GM23338 (cell line): Measurements from ENCODE around the gene MAP1B. TPM values are rescaled to one million over a fixed set of nuclear protein-coding genes. Genes with fewer than 3 reads are reported as not detected.

ENCODE experiments used
- ATAC-seq: fragments of 200-7000 bp; cut with Tn5 transposase; 3 replicates; pipeline ENCODE4 v1.9.1; 2020
- DNase-seq: peaks from one replicate; pipeline ENCODE4 v3.0.0-alpha.2; 2015; ENCODE audit warnings: low spot score
- H2AFZ ChIP-seq: fragments of 200-600 bp; sonication (generic); 2 replicates; pipeline ENCODE4 v1.8.0; 2016; ENCODE audit warnings: antibody characterized with exemption, mild to moderate bottlenecking, moderate library complexity
- H3F3A ChIP-seq: fragments of 200-600 bp; sonication (generic); replicated peaks from 2 replicates; pipeline ENCODE4 v1.8.0; 2017; ENCODE audit warnings: antibody characterized with exemption, mixed run types, low read depth
- H3K27ac ChIP-seq: fragments of 200-600 bp; sonication (generic); 2 replicates; pipeline ENCODE4 v1.6.1; 2016; ENCODE audit warnings: low read depth
- H3K27me3 ChIP-seq: fragments of 200-600 bp; sonication (generic); 2 replicates; pipeline ENCODE4 v1.8.0; 2016; ENCODE audit warnings: mild to moderate bottlenecking, mixed run types, moderate library complexity; ENCODE audit not compliant: insufficient read depth
- H3K36me3 ChIP-seq: fragments of 200-600 bp; sonication (generic); 2 replicates; pipeline ENCODE4 v1.8.0; 2016; ENCODE audit warnings: mild to moderate bottlenecking; ENCODE audit not compliant: insufficient read depth
- H3K4me1 ChIP-seq: fragments of 200-600 bp; sonication (generic); 2 replicates; pipeline ENCODE4 v1.8.0; 2016; ENCODE audit warnings: mild to moderate bottlenecking, moderate library complexity; ENCODE audit not compliant: insufficient read depth
- H3K4me2 ChIP-seq: fragments of 200-600 bp; sonication (generic); 2 replicates; pipeline ENCODE4 v1.7.1; 2017; ENCODE audit warnings: mixed run types
- H3K4me3 ChIP-seq: fragments of 200-600 bp; sonication (generic); 2 replicates; pipeline ENCODE4 v1.6.1; 2016; ENCODE audit warnings: mixed run types
- H3K79me2 ChIP-seq: fragments of 200-600 bp; sonication (generic); replicated peaks from 2 replicates; pipeline ENCODE4 v1.8.0; 2017; ENCODE audit warnings: mild to moderate bottlenecking; ENCODE audit not compliant: insufficient read depth
- H3K9me2 ChIP-seq: fragments of 200-600 bp; sonication (generic); 2 replicates; pipeline ENCODE4 v1.8.0; 2017; ENCODE audit not compliant: insufficient read depth
- H4K20me1 ChIP-seq: fragments of 200-600 bp; sonication (generic); replicated peaks from 2 replicates; pipeline ENCODE4 v1.8.0; 2017; ENCODE audit warnings: mild to moderate bottlenecking; ENCODE audit not compliant: insufficient read depth
- H3K27ac Mint-ChIP-seq: 2 replicates; pipeline ENCODE4 v1.8.0; 2020; ENCODE audit warnings: inconsistent platforms, mild to moderate bottlenecking, moderate library complexity, mixed read lengths
- H3K27me3 Mint-ChIP-seq: 3 replicates; pipeline ENCODE4 v1.8.0; 2022; ENCODE audit warnings: low read depth, mild to moderate bottlenecking, moderate library complexity, mixed read lengths, inconsistent platforms; ENCODE audit not compliant: insufficient read depth, poor library complexity
- H3K36me3 Mint-ChIP-seq: 3 replicates; pipeline ENCODE4 v1.8.0; 2021; ENCODE audit warnings: low read depth, mild to moderate bottlenecking, inconsistent platforms, moderate library complexity, mixed read lengths
- H3K4me1 Mint-ChIP-seq: 3 replicates; pipeline ENCODE4 v1.8.0; 2020; ENCODE audit warnings: mild to moderate bottlenecking, inconsistent platforms, mixed read lengths
- H3K4me3 Mint-ChIP-seq: 3 replicates; pipeline ENCODE4 v1.8.0; 2021; ENCODE audit warnings: moderate library complexity, mild to moderate bottlenecking, inconsistent platforms, mixed read lengths
- H3K9me3 Mint-ChIP-seq: 3 replicates; pipeline ENCODE4 v1.8.0; 2020; ENCODE audit warnings: moderate library complexity, mild to moderate bottlenecking, inconsistent platforms, mixed read lengths
- CREB1 ChIP-seq: fragments of 250-450 bp; sonication (Bioruptor Pico); IDR thresholded peaks from 2 replicates; pipeline ENCODE4 v1.5.0; 2020; ENCODE audit warnings: low read depth, mild to moderate bottlenecking, moderate library complexity
- EZH2 ChIP-seq: fragments of 200-600 bp; sonication (generic); IDR thresholded peaks from one replicate; pipeline ENCODE4 v1.8.0; 2017; ENCODE audit warnings: antibody characterized with exemption, mild to moderate bottlenecking, low read depth; ENCODE audit not compliant: unreplicated experiment
- EZH2phosphoT487 ChIP-seq: fragments of 200-600 bp; sonication (generic); IDR thresholded peaks from one replicate; pipeline ENCODE4 v1.8.1; 2018; ENCODE audit warnings: antibody characterized with exemption; ENCODE audit not compliant: unreplicated experiment
- JUNB ChIP-seq: IDR thresholded peaks from one replicate; pipeline ENCODE4 v1.6.1; 2016; ENCODE audit warnings: antibody characterized with exemption; ENCODE audit not compliant: unreplicated experiment
- NANOG ChIP-seq: IDR thresholded peaks from 2 replicates; pipeline ENCODE4 v1.6.1; 2016; ENCODE audit warnings: antibody characterized with exemption, borderline replicate concordance
- POLR2AphosphoS5 ChIP-seq: IDR thresholded peaks from 2 replicates; pipeline ENCODE4 v1.6.1; 2016; ENCODE audit warnings: antibody characterized with exemption, low read depth
- STAT1 ChIP-seq: IDR thresholded peaks from one replicate; pipeline ENCODE4 v1.6.1; 2016; ENCODE audit warnings: antibody characterized with exemption; ENCODE audit not compliant: unreplicated experiment
- ZNF114 ChIP-seq: fragments of 250-450 bp; sonication (Bioruptor Pico); IDR thresholded peaks from 2 replicates; pipeline ENCODE4 v1.5.0; 2020; ENCODE audit warnings: mild to moderate bottlenecking, moderate library complexity
- ZNF331 ChIP-seq: fragments of 250-450 bp; sonication (Bioruptor Pico); IDR thresholded peaks from 2 replicates; pipeline ENCODE4 v1.5.0; 2020; ENCODE audit warnings: low read depth, mild to moderate bottlenecking, moderate library complexity
- polyA plus RNA-seq: library from polyadenylated mRNA; unstranded; fragments of >200 nt; fragmentation: Nextera tagmentation; extraction: Ambion mirVana; gene quantifications from 2 replicates; pipeline ENCODE4 v1.2.1, GENCODE V29; 2016
- total RNA-seq: library from RNA; depleted of rRNA; stranded (reverse); fragments of >200 nt; shearing (Covaris generic); gene quantifications from 2 replicates; pipeline ENCODE4 v1.2.3, GENCODE V29; 2014
- TF ChIP-seq, protein P1 (sequence below), 2 experiments: fragments of 200-600 bp in 1 of 2; sonication (generic) in 1 of 2; conservative IDR thresholded peaks; 2 replicates each; pipeline versions ENCODE4 v1.5.1 to v1.6.1; 2016 to 2017; ENCODE audit warnings: antibody characterized with exemption in 2 of 2, low read depth in 2 of 2, mild to moderate bottlenecking in 2 of 2, moderate library complexity in 1 of 2
- TF ChIP-seq, protein P2 (sequence below): IDR thresholded peaks from 2 replicates; pipeline ENCODE4 v1.6.1; 2016; ENCODE audit warnings: antibody characterized with exemption
- TF ChIP-seq, protein P3 (sequence below): IDR thresholded peaks from one replicate; pipeline ENCODE4 v1.6.1; 2018; ENCODE audit warnings: antibody characterized with exemption; ENCODE audit not compliant: unreplicated experiment

MAP1B gene
- total and polyA plus RNA-seq, 2 experiments from 2014 or later, result 148 to 263 TPM

DNA sequence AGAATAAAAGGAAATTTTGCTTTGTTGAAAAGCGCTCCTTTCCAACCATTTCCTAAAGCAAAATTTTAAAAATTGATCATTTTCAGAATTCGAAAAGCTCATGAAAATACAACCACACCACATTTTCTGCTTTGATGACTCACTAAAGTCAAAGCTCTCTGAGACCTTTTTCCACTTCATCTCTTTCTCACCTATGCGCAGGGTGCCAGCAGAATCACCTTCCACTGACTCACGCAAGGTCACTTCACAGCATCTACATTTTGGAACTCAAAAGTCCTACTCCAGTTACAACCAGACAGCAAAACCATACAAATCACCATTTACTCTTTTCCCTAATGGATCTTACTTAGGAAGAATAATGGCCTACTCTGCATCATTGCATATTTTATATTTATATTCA is 106.2 kb downstream of the MAP1B start:
- no peak overlapping the region for H3K4me3 ChIP-seq
- peaks cover 3% of the 10 kb centered on the region for H3K27me3 Mint-ChIP-seq
- DNase-seq (no peak), ATAC-seq (no peak)
- H3K4me3 Mint-ChIP-seq, result no peak overlapping the region
- H3K4me1 ChIP-seq, result peaks cover 19% of the 10 kb centered on the region
- no peaks in the 10 kb centered on the region; the same call in 2 of the 3 replicates for H3K9me3 Mint-ChIP-seq
- no peak overlapping the region for H3K27ac Mint-ChIP-seq
- no peaks in the 10 kb centered on the region for H3K79me2 ChIP-seq
- H3K27me3 ChIP-seq, result no peaks in the 10 kb centered on the region
- no peak for TF ChIP-seq JUNB
- no peak for TF ChIP-seq NANOG
- no peaks in the 10 kb centered on the region for H3F3A ChIP-seq
- no peaks in the 10 kb centered on the region for H3K36me3 ChIP-seq
- no peak overlapping the region for H3K27ac ChIP-seq
- H3K36me3 Mint-ChIP-seq, result peaks cover 11% of the 10 kb centered on the region
- H3K9me2 ChIP-seq, result no peaks in the 10 kb centered on the region
- no peak overlapping the region for H2AFZ ChIP-seq
- peaks cover 36% of the 10 kb centered on the region for H3K4me1 Mint-ChIP-seq
- H3K4me2 ChIP-seq, result no peak overlapping the region
- H4K20me1 ChIP-seq, result no peaks in the 10 kb centered on the region

DNA sequence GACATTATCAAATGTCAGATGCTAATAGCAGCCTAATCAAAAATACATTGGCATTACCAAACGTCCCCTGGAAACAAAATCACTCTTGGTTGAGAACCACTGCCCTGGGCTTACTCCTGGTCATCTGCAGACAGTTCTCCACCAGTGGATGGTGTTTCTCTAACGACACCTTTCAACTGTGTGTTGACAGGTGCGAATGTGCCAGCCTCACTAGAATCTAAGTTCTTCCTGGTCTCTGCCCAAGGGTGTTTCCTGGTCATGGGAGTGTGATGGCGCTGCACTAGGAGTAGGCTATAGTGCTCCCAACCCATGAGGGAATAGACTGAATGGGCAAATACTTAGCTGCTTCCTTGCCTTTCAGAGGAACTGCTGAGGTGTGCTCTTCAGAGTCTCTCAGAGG is 106.9 kb downstream of the MAP1B start:
- Histone ChIP-seq H3K4me1 (peaks cover 15% of the 10 kb centered on the region), H3K4me2 (no peak overlapping the region), H3K79me2 (no peaks in the 10 kb centered on the region), H4K20me1 (no peaks in the 10 kb centered on the region), H3K27me3 (no peaks in the 10 kb centered on the region), H3K36me3 (no peaks in the 10 kb centered on the region), H2AFZ (no peak overlapping the region), H3F3A (no peaks in the 10 kb centered on the region), H3K4me3 (no peak overlapping the region), H3K9me2 (no peaks in the 10 kb centered on the region), H3K27ac (peak overlapping the region; percentile 45; the same call in 1 of the 2 replicates)
- H3K4me3 Mint-ChIP-seq, result no peak overlapping the region
- DNase-seq (no peak), ATAC-seq (no peak)
- no peaks in the 10 kb centered on the region; the same call in 2 of the 3 replicates for H3K9me3 Mint-ChIP-seq
- peaks cover 17% of the 10 kb centered on the region for H3K36me3 Mint-ChIP-seq
- no peak overlapping the region for H3K27ac Mint-ChIP-seq
- H3K4me1 Mint-ChIP-seq, result peaks cover 29% of the 10 kb centered on the region
- peaks cover 3% of the 10 kb centered on the region for H3K27me3 Mint-ChIP-seq
- TF ChIP-seq ZNF331 (CRISPR knock-in tag), result no peak
- no peak for TF ChIP-seq EZH2
- TF ChIP-seq, protein P1, sequence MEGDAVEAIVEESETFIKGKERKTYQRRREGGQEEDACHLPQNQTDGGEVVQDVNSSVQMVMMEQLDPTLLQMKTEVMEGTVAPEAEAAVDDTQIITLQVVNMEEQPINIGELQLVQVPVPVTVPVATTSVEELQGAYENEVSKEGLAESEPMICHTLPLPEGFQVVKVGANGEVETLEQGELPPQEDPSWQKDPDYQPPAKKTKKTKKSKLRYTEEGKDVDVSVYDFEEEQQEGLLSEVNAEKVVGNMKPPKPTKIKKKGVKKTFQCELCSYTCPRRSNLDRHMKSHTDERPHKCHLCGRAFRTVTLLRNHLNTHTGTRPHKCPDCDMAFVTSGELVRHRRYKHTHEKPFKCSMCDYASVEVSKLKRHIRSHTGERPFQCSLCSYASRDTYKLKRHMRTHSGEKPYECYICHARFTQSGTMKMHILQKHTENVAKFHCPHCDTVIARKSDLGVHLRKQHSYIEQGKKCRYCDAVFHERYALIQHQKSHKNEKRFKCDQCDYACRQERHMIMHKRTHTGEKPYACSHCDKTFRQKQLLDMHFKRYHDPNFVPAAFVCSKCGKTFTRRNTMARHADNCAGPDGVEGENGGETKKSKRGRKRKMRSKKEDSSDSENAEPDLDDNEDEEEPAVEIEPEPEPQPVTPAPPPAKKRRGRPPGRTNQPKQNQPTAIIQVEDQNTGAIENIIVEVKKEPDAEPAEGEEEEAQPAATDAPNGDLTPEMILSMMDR (conservative IDR thresholded peaks at IDR 0.05; ENCODE audit: low read depth in 2 of 2), result no peak
- no peak for TF ChIP-seq JUNB
- no peak for TF ChIP-seq CREB1 (CRISPR knock-in tag)
- no peak for TF ChIP-seq POLR2AphosphoS5
- TF ChIP-seq EZH2phosphoT487, result no peak
- TF ChIP-seq, protein P2, sequence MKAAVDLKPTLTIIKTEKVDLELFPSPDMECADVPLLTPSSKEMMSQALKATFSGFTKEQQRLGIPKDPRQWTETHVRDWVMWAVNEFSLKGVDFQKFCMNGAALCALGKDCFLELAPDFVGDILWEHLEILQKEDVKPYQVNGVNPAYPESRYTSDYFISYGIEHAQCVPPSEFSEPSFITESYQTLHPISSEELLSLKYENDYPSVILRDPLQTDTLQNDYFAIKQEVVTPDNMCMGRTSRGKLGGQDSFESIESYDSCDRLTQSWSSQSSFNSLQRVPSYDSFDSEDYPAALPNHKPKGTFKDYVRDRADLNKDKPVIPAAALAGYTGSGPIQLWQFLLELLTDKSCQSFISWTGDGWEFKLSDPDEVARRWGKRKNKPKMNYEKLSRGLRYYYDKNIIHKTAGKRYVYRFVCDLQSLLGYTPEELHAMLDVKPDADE, result no peak
- TF ChIP-seq, protein P3, sequence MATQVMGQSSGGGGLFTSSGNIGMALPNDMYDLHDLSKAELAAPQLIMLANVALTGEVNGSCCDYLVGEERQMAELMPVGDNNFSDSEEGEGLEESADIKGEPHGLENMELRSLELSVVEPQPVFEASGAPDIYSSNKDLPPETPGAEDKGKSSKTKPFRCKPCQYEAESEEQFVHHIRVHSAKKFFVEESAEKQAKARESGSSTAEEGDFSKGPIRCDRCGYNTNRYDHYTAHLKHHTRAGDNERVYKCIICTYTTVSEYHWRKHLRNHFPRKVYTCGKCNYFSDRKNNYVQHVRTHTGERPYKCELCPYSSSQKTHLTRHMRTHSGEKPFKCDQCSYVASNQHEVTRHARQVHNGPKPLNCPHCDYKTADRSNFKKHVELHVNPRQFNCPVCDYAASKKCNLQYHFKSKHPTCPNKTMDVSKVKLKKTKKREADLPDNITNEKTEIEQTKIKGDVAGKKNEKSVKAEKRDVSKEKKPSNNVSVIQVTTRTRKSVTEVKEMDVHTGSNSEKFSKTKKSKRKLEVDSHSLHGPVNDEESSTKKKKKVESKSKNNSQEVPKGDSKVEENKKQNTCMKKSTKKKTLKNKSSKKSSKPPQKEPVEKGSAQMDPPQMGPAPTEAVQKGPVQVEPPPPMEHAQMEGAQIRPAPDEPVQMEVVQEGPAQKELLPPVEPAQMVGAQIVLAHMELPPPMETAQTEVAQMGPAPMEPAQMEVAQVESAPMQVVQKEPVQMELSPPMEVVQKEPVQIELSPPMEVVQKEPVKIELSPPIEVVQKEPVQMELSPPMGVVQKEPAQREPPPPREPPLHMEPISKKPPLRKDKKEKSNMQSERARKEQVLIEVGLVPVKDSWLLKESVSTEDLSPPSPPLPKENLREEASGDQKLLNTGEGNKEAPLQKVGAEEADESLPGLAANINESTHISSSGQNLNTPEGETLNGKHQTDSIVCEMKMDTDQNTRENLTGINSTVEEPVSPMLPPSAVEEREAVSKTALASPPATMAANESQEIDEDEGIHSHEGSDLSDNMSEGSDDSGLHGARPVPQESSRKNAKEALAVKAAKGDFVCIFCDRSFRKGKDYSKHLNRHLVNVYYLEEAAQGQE, result no peak
- TF ChIP-seq NANOG, result no peak
- no peak for TF ChIP-seq ZNF114
- TF ChIP-seq STAT1, result no peak
